ENCODE data around the gene CD74.

CD74 gene

GRCh38 chr5:150396267-150396666 lies 16.4 kb downstream of the CD74 start:
- no peak for DNase-seq

GRCh38 chr5:150395688-150395975 lies 17.1 kb downstream of the CD74 start:
- DNase-seq, result no peak

- no peak for DNase-seq
Observed at GRCh38 chr5:150394912-150395687, 17.6 kb downstream of the CD74 start.

- DNase-seq, result no peak
Observed at GRCh38 chr5:150394131-150394530, 18.6 kb downstream of the CD74 start.

- DNase-seq, result no peak
Observed at GRCh38 chr5:150393096-150393645, 19.5 kb downstream of the CD74 start.

GRCh38 chr5:150392680-150393079 lies 20.0 kb downstream of the CD74 start:
- DNase-seq, result no peak

GRCh38 chr5:150391986-150392385 lies 20.7 kb downstream of the CD74 start:
- no peak for DNase-seq

- DNase-seq, result no peak
Observed at GRCh38 chr5:150391064-150391834, 21.5 kb downstream of the CD74 start.

GRCh38 chr5:150389531-150390266 lies 23.0 kb downstream of the CD74 start:
- no peak for DNase-seq

- no peak for DNase-seq
Observed at GRCh38 chr5:150386024-150386855, 26.5 kb downstream of the CD74 start.

- no peak for DNase-seq
Observed at GRCh38 chr5:150384701-150385100, 28.0 kb downstream of the CD74 start.

- no peak for DNase-seq
Observed at GRCh38 chr5:150377964-150378694, 34.6 kb downstream of the CD74 start.

GRCh38 chr5:150376799-150377771 lies 35.6 kb downstream of the CD74 start:
- DNase-seq, result no peak

- DNase-seq, result no peak
Observed at GRCh38 chr5:150374651-150375050, 38.1 kb downstream of the CD74 start.

GRCh38 chr5:150372639-150373038 lies 40.1 kb downstream of the CD74 start:
- DNase-seq, result no peak

- no peak for DNase-seq
Observed at GRCh38 chr5:150368526-150368925, 44.2 kb downstream of the CD74 start.

- DNase-seq, result no peak
Observed at GRCh38 chr5:150364004-150364403, 48.7 kb downstream of the CD74 start.

- DNase-seq, result no peak
Observed at GRCh38 chr5:150363185-150363584, 49.5 kb downstream of the CD74 start.

GRCh38 chr5:150361301-150361700 lies 51.4 kb downstream of the CD74 start:
- no peak for DNase-seq

GRCh38 chr5:150358261-150359095 lies 54.2 kb downstream of the CD74 start:
- DNase-seq, result no peak

Data from NCI-H774 (cell line).